Common myeloid progenitor, CD34-positive (primary cell): ENCODE measurements around the gene PLEKHG4B.

Source experiments
- CTCF ChIA-PET: fragments of 350-600 bp; sonication (Branson Sonifier 250); formaldehyde crosslinking; loops from one replicate; lab custom pipeline; 2021; ENCODE audit warnings: antibody characterized with exemption; lab: Charles Lee
- POLR2A ChIA-PET: fragments of 350-600 bp; sonication (Branson Sonifier 250); formaldehyde crosslinking; loops from one replicate; lab custom pipeline; 2021; ENCODE audit warnings: antibody characterized with exemption; lab: Charles Lee
- DNase-seq, 3 donors: peaks; one replicate each; pipeline versions ENCODE4 v3.0.0 to v3.0.0-alpha.2; 2013
- H3K27ac ChIP-seq, 2 experiments: 1 replicate in 1 of 2; 2 replicates in 1 of 2; pipeline ENCODE4 v1.7.0; 2013; ENCODE audit warnings: inconsistent platforms in 2 of 2, low read length in 2 of 2, mild to moderate bottlenecking in 2 of 2, low read depth in 1 of 2, moderate library complexity in 1 of 2; ENCODE audit not compliant: severe bottlenecking in 2 of 2, insufficient read depth in 1 of 2, poor library complexity in 1 of 2
- H3K27me3 ChIP-seq, 5 experiments: replicated peaks in 2 of 5; 1 replicate in 3 of 5; 2 replicates in 2 of 5; pipeline versions ENCODE4 v1.6.1 to v1.7.0; 2013; ENCODE audit warnings: low read length in 4 of 5, mild to moderate bottlenecking in 2 of 5, moderate library complexity in 2 of 5, inconsistent platforms in 1 of 5; ENCODE audit not compliant: insufficient read depth in 5 of 5, control insufficient read depth in 4 of 5
- H3K36me3 ChIP-seq, 4 experiments: 1 replicate in 2 of 4; 2 replicates in 2 of 4; pipeline versions ENCODE4 v1.6.1 to v1.7.0; 2013; ENCODE audit warnings: low read length in 3 of 4, control low read depth in 1 of 4, mild to moderate bottlenecking in 1 of 4; ENCODE audit not compliant: control insufficient read depth in 4 of 4, insufficient read depth in 4 of 4
- H3K4me1 ChIP-seq, 4 experiments: 1 replicate in 3 of 4; 2 replicates in 1 of 4; pipeline versions ENCODE4 v1.6.1 to v1.7.1; 2013; ENCODE audit warnings: low read length in 3 of 4, mild to moderate bottlenecking in 3 of 4, control low read depth in 1 of 4, inconsistent platforms in 1 of 4, moderate library complexity in 1 of 4; ENCODE audit not compliant: control insufficient read depth in 4 of 4, insufficient read depth in 4 of 4; ENCODE audit errors: control extremely low read depth in 1 of 4
- H3K4me3 ChIP-seq, 7 experiments: 1 replicate in 4 of 7; 2 replicates in 3 of 7; pipeline versions ENCODE4 v1.5.1 to v1.7.0; 2013; ENCODE audit warnings: mild to moderate bottlenecking in 7 of 7, low read length in 6 of 7, moderate library complexity in 6 of 7, inconsistent platforms in 2 of 7, low read depth in 2 of 7, control low read depth in 1 of 7; ENCODE audit not compliant: insufficient read depth in 4 of 7, control insufficient read depth in 1 of 7; ENCODE audit errors: extremely low read depth in 1 of 7
- H3K9me3 ChIP-seq, 5 experiments: 1 replicate in 4 of 5; 2 replicates in 1 of 5; pipeline versions ENCODE4 v1.6.1 to v1.7.1; 2013; ENCODE audit warnings: low read length in 4 of 5, mild to moderate bottlenecking in 2 of 5, inconsistent platforms in 1 of 5, low read depth in 1 of 5, moderate library complexity in 1 of 5; ENCODE audit not compliant: control insufficient read depth in 4 of 5, insufficient read depth in 2 of 5; ENCODE audit errors: control extremely low read depth in 1 of 5
- WGBS: methylation state at CpG from one replicate; pipeline ENCODE4 v1.1.5; 2013; ENCODE audit not compliant: insufficient coverage; 5-methylcytosine and 5-hydroxymethylcytosine counted together

Gene PLEKHG4B

DNA sequence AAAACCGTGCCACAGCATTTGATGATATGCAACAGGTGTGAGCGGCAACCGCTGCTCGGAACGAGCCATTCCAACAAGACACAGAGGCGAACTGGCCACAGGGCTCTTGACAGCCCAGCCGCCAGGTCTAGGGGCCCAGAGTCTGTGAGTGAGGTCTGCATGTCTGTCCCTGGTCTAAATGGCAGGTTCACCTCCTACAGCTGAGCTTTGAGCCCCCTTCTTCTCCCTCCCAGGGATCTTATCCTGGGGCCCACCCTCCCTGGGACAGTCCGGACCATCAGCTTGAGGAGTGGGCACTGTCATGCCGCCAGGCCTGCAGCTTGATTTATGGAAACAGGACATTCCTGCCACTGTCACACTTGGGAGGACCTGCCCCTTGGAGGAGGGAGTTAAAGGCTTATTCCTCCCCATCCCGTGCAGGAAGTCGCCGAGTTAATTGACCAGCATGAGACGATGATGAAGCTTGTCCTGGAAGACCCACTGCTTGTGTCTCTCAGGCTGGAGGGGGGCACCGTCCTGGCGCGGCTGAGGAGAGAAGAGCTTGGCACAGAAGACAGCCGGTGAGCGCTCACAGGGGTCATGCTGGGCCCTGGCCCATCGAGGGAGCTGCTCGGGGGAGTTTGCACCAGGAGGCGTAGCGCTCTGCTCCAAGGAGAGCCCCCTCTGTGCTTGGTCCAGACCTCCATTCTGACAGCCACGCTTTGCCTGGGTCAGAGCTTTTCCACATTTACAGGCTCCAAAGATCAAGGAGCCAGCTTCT lies 63.9 kb downstream of the PLEKHG4B start:
- Histone ChIP-seq H3K4me3 (no peak overlapping the region), H3K27ac (no peak overlapping the region), H3K9me3 (no peaks in the 10 kb centered on the region), H3K27me3 (peaks cover 0 to 12% (median 1%) of the 10 kb centered on the region in 5 experiments), H3K4me1 (peaks cover 0 to 21% (median 19%) of the 10 kb centered on the region in 4 experiments), H3K36me3 (peaks cover 0 to 11% (median 0%) of the 10 kb centered on the region in 4 experiments)
- WGBS = 96% methylated on average over 21 of the region's 23 CpGs
- ChIA-PET CTCF (interaction anchor here (0.8 to 0.9 kb wide), 2 partner anchors 16 to 19 kb away, joined by 3 read pairs; no protein-coding TSS in a partner anchor), POLR2A (no interaction called here)
- no peak for DNase-seq

DNA sequence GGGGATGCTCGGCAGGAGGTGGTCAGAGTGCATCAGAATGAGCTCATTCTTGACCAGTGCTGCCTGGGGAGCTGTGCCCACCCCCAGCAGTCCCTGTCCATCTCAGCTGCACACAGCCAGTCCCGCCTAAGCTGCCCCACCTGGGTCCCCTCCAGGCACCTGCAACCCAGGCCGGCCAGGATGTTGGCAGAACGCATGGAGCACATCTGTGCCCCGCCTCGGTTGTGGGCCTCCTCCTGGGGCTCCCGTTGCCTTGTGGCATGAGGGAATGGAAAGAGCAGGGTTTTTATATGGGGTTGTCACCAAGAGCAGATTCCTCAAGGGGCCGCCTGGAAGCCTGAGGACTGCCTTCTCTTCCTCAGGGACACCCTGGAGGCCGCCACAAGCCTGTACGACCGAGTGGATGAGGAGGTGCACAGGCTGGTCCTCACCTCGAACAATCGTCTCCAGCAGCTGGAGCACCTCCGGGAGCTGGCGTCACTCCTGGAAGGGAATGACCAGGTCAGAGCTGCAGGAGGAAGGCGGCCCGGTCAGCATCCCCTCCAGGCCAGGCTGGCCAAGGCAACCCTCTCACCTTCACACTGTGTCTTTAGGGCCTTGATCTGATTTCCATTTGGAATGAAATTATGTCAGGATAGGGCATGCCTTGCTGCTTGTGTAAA lies 64.6 kb downstream of the PLEKHG4B start:
- Histone ChIP-seq H3K36me3 (peaks cover 0 to 11% (median 0%) of the 10 kb centered on the region in 4 experiments), H3K9me3 (no peaks in the 10 kb centered on the region), H3K27ac (no peak overlapping the region), H3K4me1 (peaks cover 0 to 21% (median 19%) of the 10 kb centered on the region in 4 experiments), H3K4me3 (no peak overlapping the region), H3K27me3 (peaks cover 0 to 12% (median 2%) of the 10 kb centered on the region in 5 experiments)
- WGBS = 93% methylated on average over 14 of the region's 17 CpGs
- ChIA-PET CTCF (interaction anchor here (0.9 kb wide), 1 partner anchor 18 kb away, joined by 3 read pairs; no protein-coding TSS in a partner anchor), POLR2A (no interaction called here)
- no peak for DNase-seq

DNA sequence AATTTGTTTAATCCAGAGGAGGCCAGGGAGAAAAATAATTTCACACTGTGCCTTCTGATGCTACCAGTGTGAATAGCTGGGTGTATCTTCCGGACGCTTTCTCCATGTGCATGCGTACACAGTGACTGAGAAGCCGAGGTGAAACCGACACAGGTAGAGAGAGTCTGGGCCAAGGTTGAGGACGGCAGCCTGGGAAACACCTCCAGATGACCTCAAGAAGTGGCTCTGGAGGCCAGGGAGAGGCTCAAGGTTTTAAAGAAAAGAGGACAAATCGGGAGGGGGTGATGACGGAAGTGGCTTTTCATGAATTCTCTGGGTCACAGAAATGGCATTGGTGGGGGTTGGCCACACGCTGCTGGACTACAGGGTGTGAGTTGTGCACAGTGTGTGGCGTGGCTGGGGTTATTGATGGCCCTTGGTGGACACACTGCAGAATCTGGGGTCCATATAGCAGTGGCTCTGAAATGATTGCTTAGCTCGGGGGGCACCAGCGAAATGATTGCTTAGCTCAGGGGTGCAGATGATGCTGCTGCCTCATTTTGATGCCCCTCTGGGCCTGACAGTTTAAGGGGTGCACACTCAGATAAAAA lies 65.3 kb downstream of the PLEKHG4B start:
- CTCF ChIA-PET = no interaction called here
- H3K27ac ChIP-seq = no peak overlapping the region
- DNase-seq = no peak

DNA sequence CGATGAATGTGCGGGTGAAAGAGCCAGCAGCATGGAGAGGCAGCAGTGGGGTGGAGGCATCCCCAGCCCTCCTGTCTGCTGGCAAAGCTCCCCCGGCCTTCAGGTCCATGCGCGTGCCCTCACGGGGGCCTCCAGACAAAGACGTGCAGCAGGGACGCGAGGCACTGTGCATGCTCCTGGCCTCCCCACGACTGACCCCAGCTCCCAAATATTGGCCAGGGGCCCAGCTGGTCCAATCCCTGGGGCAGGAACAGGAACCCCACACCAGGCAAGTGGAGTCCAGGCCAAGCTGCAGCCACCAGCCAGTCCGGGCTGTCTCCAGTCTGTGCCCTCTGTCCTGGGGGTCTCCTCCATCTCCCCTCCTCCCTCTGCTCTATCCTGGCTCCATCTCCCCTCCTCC lies 65.8 kb downstream of the PLEKHG4B start:
- 94% methylated on average over 8 of the region's 11 CpGs for WGBS

More for the DNA sequence above, 65.3 kb downstream of the PLEKHG4B start:
- Histone ChIP-seq H3K27me3 (peaks cover 0 to 12% (median 2%) of the 10 kb centered on the region in 5 experiments), H3K4me3 (no peak overlapping the region), H3K4me1 (peaks cover 0 to 21% (median 19%) of the 10 kb centered on the region in 4 experiments), H3K36me3 (peaks cover 0 to 11% (median 0%) of the 10 kb centered on the region in 4 experiments), H3K9me3 (no peaks in the 10 kb centered on the region)
- POLR2A ChIA-PET = no interaction called here
- WGBS = 98% methylated on average over 12 of the region's 12 CpGs

DNA sequence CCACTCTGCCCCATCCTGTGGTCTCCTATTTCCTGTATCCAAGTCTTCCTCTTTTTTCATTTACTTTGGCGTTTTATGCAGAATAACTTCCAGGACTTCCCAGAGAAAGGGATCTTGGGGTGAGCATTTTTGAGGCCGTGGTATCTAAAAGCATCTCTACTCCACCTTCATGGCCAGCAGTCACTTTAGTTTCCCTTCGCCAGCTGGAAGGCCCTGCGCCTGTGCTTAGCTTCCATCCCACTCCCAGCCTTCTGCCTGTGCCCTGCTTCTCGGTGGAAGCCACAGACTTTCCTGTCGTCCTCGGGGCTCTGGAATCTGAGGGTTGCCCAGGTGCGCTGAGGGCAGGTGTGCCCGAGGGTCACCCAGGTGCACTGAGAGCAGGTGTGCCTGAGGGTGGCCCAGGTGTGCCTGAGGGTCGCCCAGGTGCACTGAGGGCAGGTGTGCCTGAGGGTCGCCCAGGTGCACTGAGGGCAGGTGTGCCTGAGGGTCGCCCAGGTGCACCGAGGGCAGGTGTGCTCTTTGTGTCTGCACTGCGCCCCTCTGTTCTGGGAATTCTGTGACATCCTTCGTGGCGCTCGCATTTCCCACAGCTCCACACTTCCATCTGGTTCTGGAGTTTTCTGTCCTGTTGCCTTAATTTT lies 67.0 kb downstream of the PLEKHG4B start:
- ChIA-PET CTCF (interaction anchor here (1.0 to 2.0 kb wide), 4 partner anchors 21 to 78 kb away, joined by 4 to 6 read pairs (median 5); no protein-coding TSS in a partner anchor), POLR2A (interaction anchor here (0.6 kb wide), 1 partner anchor 280 kb away, joined by 4 read pairs; no protein-coding TSS in a partner anchor)
- Histone ChIP-seq H3K4me3 (peak overlapping the region in 1 of 7 experiments; percentile 28), H3K4me1 (peaks cover 0 to 21% (median 19%) of the 10 kb centered on the region in 4 experiments), H3K27ac (no peak overlapping the region), H3K27me3 (peaks cover 0 to 15% (median 5%) of the 10 kb centered on the region in 5 experiments), H3K36me3 (peaks cover 0 to 11% (median 0%) of the 10 kb centered on the region in 4 experiments), H3K9me3 (no peaks in the 10 kb centered on the region)
- peak in 2 of 3 donors; percentile 8 to 23 for DNase-seq
- WGBS = 65% methylated on average over 13 of the region's 17 CpGs

More for the DNA sequence above, 65.8 kb downstream of the PLEKHG4B start:
- CTCF ChIA-PET = no interaction called here
- POLR2A ChIA-PET = no interaction called here
- peaks cover 0 to 15% (median 5%) of the 10 kb centered on the region in 5 experiments for H3K27me3 ChIP-seq
- no peak overlapping the region for H3K27ac ChIP-seq
- H3K4me1 ChIP-seq = peaks cover 0 to 21% (median 19%) of the 10 kb centered on the region in 4 experiments
- no peaks in the 10 kb centered on the region for H3K9me3 ChIP-seq
- peaks cover 0 to 11% (median 0%) of the 10 kb centered on the region in 4 experiments for H3K36me3 ChIP-seq
- H3K4me3 ChIP-seq = no peak overlapping the region
- no peak for DNase-seq

DNA sequence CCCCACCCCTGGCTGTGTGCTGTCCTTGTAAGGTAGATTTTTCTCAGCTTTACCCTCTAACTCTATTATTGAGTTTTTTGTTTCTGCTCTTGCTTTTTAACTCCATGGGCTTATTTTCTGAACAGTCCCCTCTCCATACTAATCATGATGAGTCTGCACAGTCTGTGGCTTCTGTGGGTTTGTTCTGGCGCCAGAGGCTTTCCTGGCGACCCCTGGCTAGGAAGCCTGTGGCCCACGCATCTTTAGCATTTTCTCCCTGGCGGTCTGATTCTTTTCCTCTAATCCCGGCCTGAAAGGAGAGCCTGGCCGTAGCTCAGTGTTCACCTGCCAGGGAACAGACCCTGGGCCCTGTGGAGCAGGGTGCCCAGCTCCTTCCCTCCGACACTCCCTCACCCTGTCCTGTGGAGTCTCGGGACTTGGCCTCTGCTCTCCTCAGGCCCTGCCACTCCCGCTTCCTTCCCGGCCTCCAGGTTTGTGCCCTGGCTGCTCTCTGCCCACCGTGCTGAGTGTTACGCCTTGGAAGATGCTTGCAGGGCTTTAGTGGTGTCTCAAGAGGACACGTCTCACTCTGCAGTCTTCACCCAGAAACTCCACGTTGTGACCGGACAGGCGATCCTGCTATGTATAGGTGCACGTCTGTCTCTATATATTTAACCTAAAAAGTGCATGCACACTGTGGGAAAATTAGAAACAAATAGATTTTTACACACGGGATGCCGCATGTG lies 67.6 kb downstream of the PLEKHG4B start:
- peak; percentile 45 to 80 (median 69) for DNase-seq
- Histone ChIP-seq H3K27ac (no peak overlapping the region), H3K36me3 (peaks cover 0 to 9% (median 0%) of the 10 kb centered on the region in 4 experiments), H3K4me1 (peaks cover 0 to 21% (median 19%) of the 10 kb centered on the region in 4 experiments), H3K27me3 (peaks cover 0 to 15% (median 5%) of the 10 kb centered on the region in 5 experiments), H3K4me3 (peak overlapping the region in 2 of 7 experiments; percentile 16 to 28), H3K9me3 (no peaks in the 10 kb centered on the region)
- CTCF ChIA-PET = interaction anchor here (1.0 to 2.0 kb wide), 4 partner anchors 21 to 78 kb away, joined by 4 to 6 read pairs (median 5); no protein-coding TSS in a partner anchor
- 31% methylated on average over 19 of the region's 19 CpGs for WGBS
- POLR2A ChIA-PET = interaction anchor here (0.6 kb wide), 1 partner anchor 34 kb away, joined by 3 read pairs; no protein-coding TSS in a partner anchor
